Muscle layer of duodenum (tissue), 2 donors: Measurements from ENCODE around the gene PLA2G4B.

Experiments
- H3K27ac ChIP-seq: one replicate; pipeline ENCODE4 v1.7.0; 2013; ENCODE audit warnings: mild to moderate bottlenecking, low read length
- H3K27me3 ChIP-seq: one replicate; pipeline ENCODE4 v1.7.0; 2013; ENCODE audit warnings: low read depth, mild to moderate bottlenecking, control low read depth, low read length
- H3K36me3 ChIP-seq, 2 donors: one replicate each; pipeline ENCODE4 v1.7.0; 2013; ENCODE audit warnings: low read length in 2 of 2, control low read depth in 1 of 2, mild to moderate bottlenecking in 1 of 2; ENCODE audit not compliant: insufficient read depth in 2 of 2, control insufficient read depth in 1 of 2
- H3K4me1 ChIP-seq, 2 donors: one replicate each; pipeline ENCODE4 v1.7.0; 2013; ENCODE audit warnings: low read length in 2 of 2, mild to moderate bottlenecking in 2 of 2, control low read depth in 1 of 2, moderate library complexity in 1 of 2; ENCODE audit not compliant: insufficient read depth in 2 of 2, control insufficient read depth in 1 of 2
- H3K4me3 ChIP-seq, 2 donors: one replicate each; pipeline ENCODE4 v1.7.0; 2013; ENCODE audit warnings: low read length in 2 of 2, low read depth in 1 of 2, mild to moderate bottlenecking in 1 of 2
- H3K9me3 ChIP-seq, 2 donors: one replicate each; pipeline ENCODE4 v1.7.0; 2013; ENCODE audit warnings: low read length in 2 of 2, control low read depth in 1 of 2, mild to moderate bottlenecking in 1 of 2; ENCODE audit not compliant: control insufficient read depth in 1 of 2
- donor health status: healthy.

The PLA2G4B gene

DNA sequence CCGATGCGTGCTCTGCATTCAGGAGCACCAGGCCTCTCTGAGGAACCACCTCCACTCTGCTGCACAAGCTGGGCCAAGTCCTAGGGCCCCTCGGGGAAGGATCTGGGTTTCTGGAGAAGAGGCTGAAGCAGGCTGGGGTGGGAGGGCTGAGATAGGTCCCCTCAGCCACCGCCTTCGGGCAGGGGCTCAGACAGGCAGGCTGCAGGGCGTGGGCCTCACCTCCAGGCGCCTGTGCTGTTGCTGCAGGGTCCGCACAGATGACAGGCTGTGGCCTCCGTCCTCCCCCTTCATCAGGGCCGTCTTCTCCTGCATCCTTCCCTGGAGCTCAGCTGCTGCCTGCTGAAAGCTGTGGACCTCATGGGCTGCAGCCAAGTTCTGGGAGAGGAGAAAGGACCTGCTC lies 15.2 kb downstream of the PLA2G4B start:
- Histone ChIP-seq H3K4me1 (no peaks in the 10 kb centered on the region), H3K4me3 (no peak overlapping the region), H3K27ac (no peak overlapping the region), H3K9me3 (no peaks in the 10 kb centered on the region), H3K36me3 (peaks cover under 1 to 4% of the 10 kb centered on the region in 2 donors), H3K27me3 (no peaks in the 10 kb centered on the region)

- no peak overlapping the region for H3K4me3 ChIP-seq
- H3K36me3 ChIP-seq: no peaks in the 10 kb centered on the region
- no peaks in the 10 kb centered on the region for H3K4me1 ChIP-seq
- no peak overlapping the region for H3K27ac ChIP-seq
- no peaks in the 10 kb centered on the region for H3K9me3 ChIP-seq
- H3K27me3 ChIP-seq: no peaks in the 10 kb centered on the region
Measured at GRCh38 chr15:41854443-41854842, 15.8 kb downstream of the PLA2G4B start.

DNA sequence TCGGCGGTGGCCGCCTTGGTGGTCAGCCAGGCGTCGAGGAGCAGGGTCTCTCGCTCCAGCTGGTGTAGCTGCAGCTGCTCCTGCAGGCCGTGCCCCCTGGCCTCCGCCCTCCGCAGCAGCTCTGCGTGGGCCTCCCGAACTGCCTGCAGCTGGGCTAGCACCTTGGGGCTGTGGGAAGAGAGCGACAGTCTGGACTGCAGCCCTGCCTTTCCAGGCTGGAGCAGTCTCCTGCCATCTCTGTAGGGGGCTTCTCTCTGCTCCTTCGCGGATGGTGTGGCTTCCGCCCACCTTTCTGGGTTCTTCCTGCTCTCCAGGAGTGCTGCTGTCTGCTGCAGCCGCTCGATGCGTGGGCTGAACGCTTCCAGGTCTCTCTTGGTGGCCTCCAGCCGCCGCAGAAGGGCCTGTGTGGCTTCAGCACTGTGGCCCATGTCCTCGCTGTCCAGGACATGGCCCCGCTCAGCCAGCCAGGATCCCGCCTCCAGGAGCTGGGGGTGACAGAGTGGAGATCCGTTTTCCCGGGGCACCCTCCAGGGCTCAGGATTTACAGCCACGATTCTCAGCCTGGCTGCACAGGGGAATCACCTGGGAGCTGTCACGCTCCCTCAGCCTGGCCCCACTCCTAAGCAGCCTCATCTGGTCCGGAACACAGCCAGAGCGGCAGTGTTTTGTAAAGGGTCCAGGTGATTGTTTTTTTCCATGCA lies 16.8 kb downstream of the PLA2G4B start:
- Histone ChIP-seq H3K27me3 (no peaks in the 10 kb centered on the region), H3K36me3 (no peaks in the 10 kb centered on the region), H3K9me3 (no peaks in the 10 kb centered on the region), H3K27ac (no peak overlapping the region), H3K4me3 (no peak overlapping the region), H3K4me1 (no peaks in the 10 kb centered on the region)

- Histone ChIP-seq H3K9me3 (no peaks in the 10 kb centered on the region), H3K4me1 (no peaks in the 10 kb centered on the region), H3K27me3 (no peaks in the 10 kb centered on the region), H3K27ac (no peak overlapping the region), H3K36me3 (no peaks in the 10 kb centered on the region), H3K4me3 (no peak overlapping the region)
Measured at GRCh38 chr15:41856262-41856661, 17.6 kb downstream of the PLA2G4B start.

- Histone ChIP-seq H3K27ac (no peak overlapping the region), H3K36me3 (no peaks in the 10 kb centered on the region), H3K4me1 (no peaks in the 10 kb centered on the region), H3K27me3 (no peaks in the 10 kb centered on the region), H3K9me3 (no peaks in the 10 kb centered on the region), H3K4me3 (no peak overlapping the region)
Measured at GRCh38 chr15:41856716-41857115, 18.1 kb downstream of the PLA2G4B start.

GRCh38 chr15:41857316-41857715 lies 18.7 kb downstream of the PLA2G4B start:
- Histone ChIP-seq H3K36me3 (no peaks in the 10 kb centered on the region), H3K4me3 (no peak overlapping the region), H3K27me3 (no peaks in the 10 kb centered on the region), H3K9me3 (no peaks in the 10 kb centered on the region), H3K4me1 (no peaks in the 10 kb centered on the region), H3K27ac (no peak overlapping the region)

- H3K9me3 ChIP-seq: no peaks in the 10 kb centered on the region
- H3K4me1 ChIP-seq: no peaks in the 10 kb centered on the region
- no peak overlapping the region for H3K27ac ChIP-seq
- H3K36me3 ChIP-seq: no peaks in the 10 kb centered on the region
- no peak overlapping the region for H3K4me3 ChIP-seq
- no peaks in the 10 kb centered on the region for H3K27me3 ChIP-seq
Measured at GRCh38 chr15:41858756-41859155, 20.1 kb downstream of the PLA2G4B start.

GRCh38 chr15:41860049-41860828 lies 21.6 kb downstream of the PLA2G4B start:
- H3K36me3 ChIP-seq: no peaks in the 10 kb centered on the region
- H3K27me3 ChIP-seq: no peaks in the 10 kb centered on the region
- no peaks in the 10 kb centered on the region for H3K9me3 ChIP-seq
- no peak overlapping the region for H3K4me3 ChIP-seq
- H3K4me1 ChIP-seq: no peaks in the 10 kb centered on the region
- no peak overlapping the region for H3K27ac ChIP-seq

DNA sequence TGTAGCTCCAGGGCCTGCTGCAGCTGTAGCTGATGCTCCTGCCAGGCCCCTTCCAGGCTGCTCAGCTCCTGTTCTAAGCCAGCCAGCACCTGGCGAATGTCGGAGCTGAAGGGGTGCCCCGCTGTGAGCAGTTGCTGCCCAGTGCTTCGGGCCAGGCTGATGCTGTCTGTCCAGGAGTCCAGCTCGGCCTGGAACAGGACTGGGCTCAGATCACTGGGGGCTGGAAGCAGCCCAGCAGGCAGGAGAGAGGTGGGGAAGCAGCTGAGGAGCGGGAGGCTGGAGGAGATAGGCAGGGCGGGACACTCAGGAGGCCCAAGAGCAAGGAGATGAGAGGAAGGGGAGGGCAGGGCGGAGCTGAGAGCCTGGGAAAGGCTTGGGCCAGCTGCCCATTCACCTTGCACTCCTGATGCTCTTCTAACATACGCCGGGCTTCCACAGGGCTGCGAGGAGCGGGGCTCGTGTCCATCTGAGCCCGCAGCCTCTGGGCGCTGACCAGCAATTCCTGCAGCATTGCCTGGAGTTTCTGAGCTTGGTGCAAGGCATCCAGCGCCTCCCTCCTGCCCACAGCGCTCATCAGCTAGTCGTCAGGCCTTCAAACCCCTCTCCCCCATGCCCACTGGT lies 23.2 kb downstream of the PLA2G4B start:
- Histone ChIP-seq H3K4me3 (no peak overlapping the region), H3K27ac (no peak overlapping the region), H3K9me3 (no peaks in the 10 kb centered on the region), H3K4me1 (no peaks in the 10 kb centered on the region), H3K36me3 (no peaks in the 10 kb centered on the region), H3K27me3 (no peaks in the 10 kb centered on the region)

- H3K9me3 ChIP-seq: no peaks in the 10 kb centered on the region
- no peak overlapping the region for H3K27ac ChIP-seq
- no peak overlapping the region for H3K4me3 ChIP-seq
- H3K27me3 ChIP-seq: no peaks in the 10 kb centered on the region
- H3K36me3 ChIP-seq: no peaks in the 10 kb centered on the region
- H3K4me1 ChIP-seq: no peaks in the 10 kb centered on the region
Measured at GRCh38 chr15:41862515-41863116, 24.0 kb downstream of the PLA2G4B start.

DNA sequence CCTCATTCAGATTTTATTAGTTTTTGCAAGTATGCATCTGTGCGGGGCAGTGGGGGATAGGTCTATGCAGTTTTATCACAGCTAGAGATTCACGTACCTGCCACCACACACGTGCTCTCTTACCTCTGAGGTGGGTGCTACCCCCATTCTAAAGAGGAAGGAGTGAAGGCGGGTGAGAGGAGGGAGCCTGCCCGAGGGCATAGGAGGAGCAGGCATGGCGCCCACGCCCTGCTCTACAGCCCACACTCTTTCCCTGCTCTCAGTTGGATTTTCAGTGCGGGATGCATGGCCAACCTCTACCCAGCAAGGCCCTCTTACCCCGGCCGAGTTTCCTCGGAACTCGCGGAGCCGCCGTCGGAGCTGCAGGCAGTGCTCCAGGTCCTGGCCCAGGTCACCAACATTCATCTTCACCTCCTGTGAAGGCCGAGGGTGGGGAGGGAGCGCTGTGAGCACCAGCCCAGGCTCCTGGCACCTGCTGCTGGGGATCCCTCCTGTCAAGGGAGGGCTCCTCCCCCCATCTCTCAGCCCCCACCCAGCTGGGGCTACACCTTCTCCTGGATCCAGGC lies 26.9 kb downstream of the PLA2G4B start:
- Histone ChIP-seq H3K4me3 (no peak overlapping the region), H3K9me3 (no peaks in the 10 kb centered on the region), H3K36me3 (no peaks in the 10 kb centered on the region), H3K27ac (no peak overlapping the region), H3K27me3 (no peaks in the 10 kb centered on the region), H3K4me1 (no peaks in the 10 kb centered on the region)
